ENCODE data around the gene GBP2. TPM values are rescaled to one million over a fixed set of nuclear protein-coding genes. Genes with fewer than 3 reads are reported as not detected.

The GBP2 gene
- total RNA-seq, 4 donors from 2014 or later, result 13.7 to 77.5 (median 56.1) TPM

DNA sequence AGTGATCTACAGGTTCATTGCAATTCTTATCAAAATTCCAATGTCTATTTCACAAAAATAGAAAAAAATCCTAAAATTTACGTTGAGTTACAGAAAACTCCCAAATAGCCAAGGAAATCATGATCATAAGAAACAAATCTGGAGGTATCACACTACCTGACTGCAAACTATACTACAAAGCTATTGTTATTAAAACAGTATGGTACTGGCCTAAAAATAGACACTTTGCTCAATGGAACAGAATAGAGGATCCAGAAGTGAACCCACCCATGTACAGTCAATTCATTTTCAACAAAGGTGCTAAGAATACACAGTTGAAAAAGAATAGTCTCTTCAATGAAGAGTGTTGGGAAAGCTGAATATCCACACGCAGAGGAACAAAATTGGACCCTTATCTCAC, 30.2 kb downstream of the GBP2 start:
- intact Hi-C loops (cut with DNase I; ENCODE audit: low total_unique reads) (no loop called here), in situ Hi-C loops (cut with MboI; ENCODE audit: low pct_ligation_motif_present in 1 of 4, low pct_unique_long_range_greater_than_20kb in 1 of 4, low sequenced_read_pairs in 3 of 4) (loop anchor here in 1 of 4 donors (25.0 kb wide), 1 partner anchor 267 kb away; the partner anchor contains the start of gene GBP6)
- H3K4me3 ChIP-seq, result no peak overlapping the region
- no peak overlapping the region for H3K27ac ChIP-seq
- H3K9me3 ChIP-seq, result peaks cover 4 to 5% of the 10 kb centered on the region in 2 donors
- TF ChIP-seq EP300 (IDR thresholded peaks at IDR 0.05; ENCODE audit: low read depth) (no peak), POLR2AphosphoS5 (IDR thresholded peaks at IDR 0.05) (no peak), POLR2A (IDR thresholded peaks at IDR 0.05) (no peak)
- TF ChIP-seq, protein P1, sequence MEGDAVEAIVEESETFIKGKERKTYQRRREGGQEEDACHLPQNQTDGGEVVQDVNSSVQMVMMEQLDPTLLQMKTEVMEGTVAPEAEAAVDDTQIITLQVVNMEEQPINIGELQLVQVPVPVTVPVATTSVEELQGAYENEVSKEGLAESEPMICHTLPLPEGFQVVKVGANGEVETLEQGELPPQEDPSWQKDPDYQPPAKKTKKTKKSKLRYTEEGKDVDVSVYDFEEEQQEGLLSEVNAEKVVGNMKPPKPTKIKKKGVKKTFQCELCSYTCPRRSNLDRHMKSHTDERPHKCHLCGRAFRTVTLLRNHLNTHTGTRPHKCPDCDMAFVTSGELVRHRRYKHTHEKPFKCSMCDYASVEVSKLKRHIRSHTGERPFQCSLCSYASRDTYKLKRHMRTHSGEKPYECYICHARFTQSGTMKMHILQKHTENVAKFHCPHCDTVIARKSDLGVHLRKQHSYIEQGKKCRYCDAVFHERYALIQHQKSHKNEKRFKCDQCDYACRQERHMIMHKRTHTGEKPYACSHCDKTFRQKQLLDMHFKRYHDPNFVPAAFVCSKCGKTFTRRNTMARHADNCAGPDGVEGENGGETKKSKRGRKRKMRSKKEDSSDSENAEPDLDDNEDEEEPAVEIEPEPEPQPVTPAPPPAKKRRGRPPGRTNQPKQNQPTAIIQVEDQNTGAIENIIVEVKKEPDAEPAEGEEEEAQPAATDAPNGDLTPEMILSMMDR (IDR thresholded peaks at IDR 0.05), result no peak
- H3K27me3 ChIP-seq, result no peaks in the 10 kb centered on the region
- 79 to 92% methylated on average over 2 of the region's 2 CpGs for WGBS, 2 donors (ENCODE audit: low coverage in 1 of 2)
- H3K4me1 ChIP-seq, result no peaks in the 10 kb centered on the region
- no peaks in the 10 kb centered on the region for H3K36me3 ChIP-seq
- no peak for DNase-seq

DNA sequence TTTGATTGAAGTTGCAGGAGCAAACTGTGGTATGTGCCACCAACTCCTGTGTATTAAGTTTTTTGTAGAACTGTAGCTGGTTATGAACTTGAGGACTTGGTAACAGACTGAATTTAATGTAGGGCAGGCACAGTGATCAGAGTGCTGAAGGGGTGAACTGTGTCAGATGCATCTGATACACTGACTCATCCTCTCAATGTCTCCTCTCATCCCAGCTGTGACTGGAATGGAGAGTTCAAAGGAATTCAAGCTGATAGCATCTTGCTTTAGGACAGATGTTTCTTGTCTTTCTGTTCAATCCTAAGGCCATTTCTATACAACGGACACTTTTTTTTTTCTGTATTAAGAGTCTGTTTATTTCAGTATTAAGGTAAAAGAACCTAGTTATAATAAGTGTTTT, 36.0 kb downstream of the GBP2 start:
- H3K36me3 ChIP-seq, result no peaks in the 10 kb centered on the region
- no peaks in the 10 kb centered on the region for H3K4me1 ChIP-seq
- 68 to 85% methylated on average over 1 of the region's 1 CpG for WGBS, 2 donors (ENCODE audit: low coverage in 1 of 2)
- no peaks in the 10 kb centered on the region for H3K27me3 ChIP-seq
- H3K27ac ChIP-seq, result no peak overlapping the region
- in situ Hi-C loops (cut with MboI; ENCODE audit: low pct_ligation_motif_present in 1 of 4, low pct_unique_long_range_greater_than_20kb in 1 of 4, low sequenced_read_pairs in 3 of 4), result loop anchor here in 1 of 4 donors (25.0 kb wide), 1 partner anchor 272 kb away; the partner anchor contains the start of gene GBP6
- no peaks in the 10 kb centered on the region for H3K9me3 ChIP-seq
- DNase-seq, result no peak
- intact Hi-C loops (cut with DNase I; ENCODE audit: low total_unique reads), result no loop called here
- TF ChIP-seq POLR2AphosphoS5 (IDR thresholded peaks at IDR 0.05), result no peak
- TF ChIP-seq, protein P1 (IDR thresholded peaks at IDR 0.05), result no peak
- TF ChIP-seq EP300 (IDR thresholded peaks at IDR 0.05; ENCODE audit: low read depth), result no peak
- no peak for TF ChIP-seq POLR2A (IDR thresholded peaks at IDR 0.05)
- H3K4me3 ChIP-seq, result no peak overlapping the region

DNA sequence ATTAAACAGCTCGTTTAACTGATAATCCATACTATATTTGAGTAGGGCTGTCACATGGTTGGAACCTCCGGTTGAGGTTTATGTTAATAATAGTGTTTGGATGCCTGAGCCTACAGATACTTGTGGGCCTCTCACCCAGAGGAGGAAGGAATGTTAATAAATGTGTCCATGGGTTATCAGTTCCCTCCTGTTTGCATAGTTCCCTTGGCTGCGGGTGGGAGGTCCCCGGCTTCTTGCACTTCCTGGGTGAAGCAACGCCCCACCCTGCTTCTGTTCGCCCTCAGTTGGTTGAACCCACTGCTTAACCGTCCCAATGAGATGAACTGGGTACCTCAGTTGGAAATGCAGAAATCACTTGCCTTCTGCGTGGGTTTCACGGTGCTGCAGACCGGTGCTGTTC, 37.3 kb downstream of the GBP2 start:
- intact Hi-C loops (cut with DNase I; ENCODE audit: low total_unique reads), result no loop called here
- no peaks in the 10 kb centered on the region for H3K4me1 ChIP-seq
- WGBS, 2 donors (ENCODE audit: low coverage in 1 of 2), result 83 to 86% methylated on average over 4 to 10 of the region's 10 CpGs
- no peaks in the 10 kb centered on the region for H3K36me3 ChIP-seq
- no peak overlapping the region for H3K4me3 ChIP-seq
- no peaks in the 10 kb centered on the region for H3K27me3 ChIP-seq
- in situ Hi-C loops (cut with MboI; ENCODE audit: low pct_ligation_motif_present in 1 of 4, low pct_unique_long_range_greater_than_20kb in 1 of 4, low sequenced_read_pairs in 3 of 4), result loop anchor here in 1 of 4 donors (25.0 kb wide), 1 partner anchor 274 kb away; the partner anchor contains the start of gene GBP6
- no peak overlapping the region for H3K27ac ChIP-seq
- no peak for DNase-seq
- no peaks in the 10 kb centered on the region for H3K9me3 ChIP-seq
- TF ChIP-seq POLR2A (IDR thresholded peaks at IDR 0.05) (no peak), EP300 (IDR thresholded peaks at IDR 0.05; ENCODE audit: low read depth) (no peak), POLR2AphosphoS5 (IDR thresholded peaks at IDR 0.05) (no peak)
- TF ChIP-seq, protein P1 (IDR thresholded peaks at IDR 0.05), result no peak

DNA sequence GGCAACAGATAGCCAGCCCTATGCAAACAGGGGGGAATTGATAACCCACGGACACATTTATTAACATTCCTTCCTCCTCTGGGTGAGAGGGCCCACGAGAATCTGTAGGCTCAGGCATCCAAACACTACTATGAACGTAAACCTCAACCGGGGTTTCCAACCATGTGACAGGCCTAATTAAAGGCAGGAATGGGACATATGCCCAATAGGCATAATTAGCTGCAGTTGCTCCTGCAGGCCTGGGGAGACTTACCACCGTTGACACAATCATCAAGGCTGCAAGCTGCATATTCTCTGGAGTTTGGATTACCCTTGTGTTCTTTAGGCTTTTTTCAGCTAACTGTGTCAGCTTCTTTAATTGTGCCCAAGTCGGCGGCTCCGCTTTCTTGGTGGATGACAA, 38.7 kb downstream of the GBP2 start:
- Histone ChIP-seq H3K4me3 (no peak overlapping the region), H3K9me3 (no peaks in the 10 kb centered on the region), H3K4me1 (no peaks in the 10 kb centered on the region), H3K27ac (no peak overlapping the region), H3K27me3 (no peaks in the 10 kb centered on the region), H3K36me3 (no peaks in the 10 kb centered on the region)
- 75 to 100% methylated on average over 3 to 8 of the region's 8 CpGs for WGBS, 2 donors (ENCODE audit: low coverage in 1 of 2)
- no peak for DNase-seq
- intact Hi-C loops (cut with DNase I; ENCODE audit: low total_unique reads), result no loop called here
- TF ChIP-seq POLR2AphosphoS5 (IDR thresholded peaks at IDR 0.05) (no peak), POLR2A (IDR thresholded peaks at IDR 0.05) (no peak), EP300 (IDR thresholded peaks at IDR 0.05; ENCODE audit: low read depth) (no peak)
- TF ChIP-seq, protein P1 (IDR thresholded peaks at IDR 0.05), result no peak
- in situ Hi-C loops (cut with MboI; ENCODE audit: low pct_ligation_motif_present in 1 of 4, low pct_unique_long_range_greater_than_20kb in 1 of 4, low sequenced_read_pairs in 3 of 4), result loop anchor here in 1 of 4 donors (25.0 kb wide), 1 partner anchor 275 kb away; the partner anchor contains the start of gene GBP6

All from transverse colon (tissue), 4 donors.